HEK293 (cell line): ENCODE results near the gene NINJ2.
A peak's percentile ranks its signal among the peaks of the same experiment; 100 is the strongest.

ENCODE experiments used
- REPIN1 ChIP-seq: fragments of 450-650 bp; formaldehyde crosslinking; IDR thresholded peaks from 2 replicates; pipeline ENCODE4 v1.5.1; 2017; ENCODE audit warnings: missing biosample characterization, missing genetic modification characterization, low read depth
- TRIM28 ChIP-seq: IDR thresholded peaks from 2 replicates; pipeline ENCODE4 v1.6.1; 2011; ENCODE audit warnings: low read length, control low read depth, borderline replicate concordance
- ZBTB1 ChIP-seq: fragments of 450-650 bp; formaldehyde crosslinking; IDR thresholded peaks from 2 replicates; pipeline ENCODE4 v1.5.1; 2016; ENCODE audit warnings: missing biosample characterization, missing genetic modification characterization
- ZEB2 ChIP-seq: fragments of 450-650 bp; formaldehyde crosslinking; IDR thresholded peaks from 2 replicates; pipeline ENCODE4 v1.5.1; 2016; ENCODE audit warnings: missing biosample characterization, missing genetic modification characterization
- ZNF133 ChIP-seq: fragments of 450-650 bp; formaldehyde crosslinking; IDR thresholded peaks from 2 replicates; pipeline ENCODE4 v1.5.1; 2016; ENCODE audit warnings: missing biosample characterization, missing genetic modification characterization
- ZNF138 ChIP-seq: fragments of 450-650 bp; formaldehyde crosslinking; IDR thresholded peaks from 2 replicates; pipeline ENCODE4 v1.5.1; 2016; ENCODE audit warnings: missing biosample characterization, missing genetic modification characterization, borderline replicate concordance
- ZNF350 ChIP-seq: fragments of 450-650 bp; formaldehyde crosslinking; IDR thresholded peaks from 2 replicates; pipeline ENCODE4 v1.5.0; 2017; ENCODE audit warnings: missing biosample characterization, mild to moderate bottlenecking, missing genetic modification characterization
- ZNF394 ChIP-seq: fragments of 450-650 bp; formaldehyde crosslinking; IDR thresholded peaks from 2 replicates; pipeline ENCODE4 v1.5.1; 2016; ENCODE audit warnings: missing biosample characterization, missing genetic modification characterization, mild to moderate bottlenecking, moderate library complexity, borderline replicate concordance
- ZNF791 ChIP-seq: fragments of 450-650 bp; formaldehyde crosslinking; IDR thresholded peaks from 2 replicates; pipeline ENCODE4 v1.5.1; 2016; ENCODE audit warnings: missing biosample characterization, missing genetic modification characterization
- TF ChIP-seq, protein P1 (sequence below): fragments of 450-650 bp; formaldehyde crosslinking; IDR thresholded peaks from 2 replicates; pipeline ENCODE4 v1.5.1; 2016; ENCODE audit warnings: missing biosample characterization, missing genetic modification characterization
- TF ChIP-seq, protein P2 (sequence below): fragments of 450-650 bp; formaldehyde crosslinking; IDR thresholded peaks from 2 replicates; pipeline ENCODE4 v1.5.1; 2016; ENCODE audit warnings: missing biosample characterization, missing genetic modification characterization
- TF ChIP-seq, protein P3 (sequence below): fragments of 450-650 bp; formaldehyde crosslinking; IDR thresholded peaks from 2 replicates; pipeline ENCODE4 v1.5.1; 2016; ENCODE audit warnings: missing biosample characterization, missing genetic modification characterization
- TF ChIP-seq, protein P4 (sequence below): fragments of 450-650 bp; formaldehyde crosslinking; IDR thresholded peaks from 2 replicates; pipeline ENCODE4 v1.5.1; 2016; ENCODE audit warnings: missing biosample characterization, missing genetic modification characterization
- TF ChIP-seq, protein P5 (sequence below): fragments of 450-650 bp; formaldehyde crosslinking; IDR thresholded peaks from 2 replicates; pipeline ENCODE4 v1.5.1; 2016; ENCODE audit warnings: missing biosample characterization, missing genetic modification characterization, low read depth

DNA sequence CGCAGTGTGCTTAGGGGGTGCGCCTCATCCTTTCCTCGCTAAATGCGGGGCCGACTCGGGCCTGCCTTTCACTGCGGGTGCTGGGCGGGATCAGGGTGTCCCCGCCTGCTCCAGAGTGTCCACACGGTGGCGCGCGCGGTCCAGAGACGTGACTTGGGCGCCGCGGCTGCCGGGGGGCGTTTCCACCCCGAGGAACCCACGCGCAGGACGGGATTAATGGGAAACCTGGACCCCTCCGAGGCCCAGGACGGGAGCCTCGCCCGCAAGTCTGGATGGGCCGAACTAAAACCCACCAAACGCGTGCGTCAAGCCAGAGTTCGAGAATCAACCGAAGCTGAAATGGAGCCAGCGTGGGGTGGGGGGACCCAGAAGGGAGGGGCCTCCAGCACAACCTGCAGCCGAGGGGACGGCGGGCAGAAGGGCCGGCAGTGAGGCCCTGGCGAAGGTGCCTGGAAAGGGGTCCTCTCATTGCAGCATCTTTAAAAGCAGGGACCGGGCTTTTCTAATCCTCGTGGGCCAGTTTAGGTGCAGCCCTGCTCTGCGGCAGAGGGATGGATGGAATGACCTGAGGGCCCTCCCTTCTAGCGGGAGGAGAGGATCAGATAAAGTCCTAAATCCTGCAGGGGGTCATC lies 93.3 kb downstream of the NINJ2 start:
- no peak for TF ChIP-seq ZNF350 (tag by site-specific recombination)
- no peak for TF ChIP-seq TRIM28
- TF ChIP-seq, protein P1, sequence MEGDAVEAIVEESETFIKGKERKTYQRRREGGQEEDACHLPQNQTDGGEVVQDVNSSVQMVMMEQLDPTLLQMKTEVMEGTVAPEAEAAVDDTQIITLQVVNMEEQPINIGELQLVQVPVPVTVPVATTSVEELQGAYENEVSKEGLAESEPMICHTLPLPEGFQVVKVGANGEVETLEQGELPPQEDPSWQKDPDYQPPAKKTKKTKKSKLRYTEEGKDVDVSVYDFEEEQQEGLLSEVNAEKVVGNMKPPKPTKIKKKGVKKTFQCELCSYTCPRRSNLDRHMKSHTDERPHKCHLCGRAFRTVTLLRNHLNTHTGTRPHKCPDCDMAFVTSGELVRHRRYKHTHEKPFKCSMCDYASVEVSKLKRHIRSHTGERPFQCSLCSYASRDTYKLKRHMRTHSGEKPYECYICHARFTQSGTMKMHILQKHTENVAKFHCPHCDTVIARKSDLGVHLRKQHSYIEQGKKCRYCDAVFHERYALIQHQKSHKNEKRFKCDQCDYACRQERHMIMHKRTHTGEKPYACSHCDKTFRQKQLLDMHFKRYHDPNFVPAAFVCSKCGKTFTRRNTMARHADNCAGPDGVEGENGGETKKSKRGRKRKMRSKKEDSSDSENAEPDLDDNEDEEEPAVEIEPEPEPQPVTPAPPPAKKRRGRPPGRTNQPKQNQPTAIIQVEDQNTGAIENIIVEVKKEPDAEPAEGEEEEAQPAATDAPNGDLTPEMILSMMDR = peak; percentile 97
- TF ChIP-seq, protein P2, sequence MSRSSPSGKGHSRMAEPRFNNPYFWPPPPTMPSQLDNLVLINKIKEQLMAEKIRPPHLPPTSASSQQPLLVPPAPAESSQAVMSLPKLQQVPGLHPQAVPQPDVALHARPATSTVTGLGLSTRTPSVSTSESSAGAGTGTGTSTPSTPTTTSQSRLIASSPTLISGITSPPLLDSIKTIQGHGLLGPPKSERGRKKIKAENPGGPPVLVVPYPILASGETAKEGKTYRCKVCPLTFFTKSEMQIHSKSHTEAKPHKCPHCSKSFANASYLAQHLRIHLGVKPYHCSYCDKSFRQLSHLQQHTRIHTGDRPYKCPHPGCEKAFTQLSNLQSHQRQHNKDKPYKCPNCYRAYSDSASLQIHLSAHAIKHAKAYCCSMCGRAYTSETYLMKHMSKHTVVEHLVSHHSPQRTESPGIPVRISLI (tag by site-specific recombination) = no peak
- TF ChIP-seq, protein P3, sequence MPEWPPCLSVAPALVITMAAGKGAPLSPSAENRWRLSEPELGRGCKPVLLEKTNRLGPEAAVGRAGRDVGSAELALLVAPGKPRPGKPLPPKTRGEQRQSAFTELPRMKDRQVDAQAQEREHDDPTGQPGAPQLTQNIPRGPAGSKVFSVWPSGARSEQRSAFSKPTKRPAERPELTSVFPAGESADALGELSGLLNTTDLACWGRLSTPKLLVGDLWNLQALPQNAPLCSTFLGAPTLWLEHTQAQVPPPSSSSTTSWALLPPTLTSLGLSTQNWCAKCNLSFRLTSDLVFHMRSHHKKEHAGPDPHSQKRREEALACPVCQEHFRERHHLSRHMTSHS (tag by site-specific recombination) = no peak
- TF ChIP-seq REPIN1 (tag by site-specific recombination) = no peak
- TF ChIP-seq, protein P4, sequence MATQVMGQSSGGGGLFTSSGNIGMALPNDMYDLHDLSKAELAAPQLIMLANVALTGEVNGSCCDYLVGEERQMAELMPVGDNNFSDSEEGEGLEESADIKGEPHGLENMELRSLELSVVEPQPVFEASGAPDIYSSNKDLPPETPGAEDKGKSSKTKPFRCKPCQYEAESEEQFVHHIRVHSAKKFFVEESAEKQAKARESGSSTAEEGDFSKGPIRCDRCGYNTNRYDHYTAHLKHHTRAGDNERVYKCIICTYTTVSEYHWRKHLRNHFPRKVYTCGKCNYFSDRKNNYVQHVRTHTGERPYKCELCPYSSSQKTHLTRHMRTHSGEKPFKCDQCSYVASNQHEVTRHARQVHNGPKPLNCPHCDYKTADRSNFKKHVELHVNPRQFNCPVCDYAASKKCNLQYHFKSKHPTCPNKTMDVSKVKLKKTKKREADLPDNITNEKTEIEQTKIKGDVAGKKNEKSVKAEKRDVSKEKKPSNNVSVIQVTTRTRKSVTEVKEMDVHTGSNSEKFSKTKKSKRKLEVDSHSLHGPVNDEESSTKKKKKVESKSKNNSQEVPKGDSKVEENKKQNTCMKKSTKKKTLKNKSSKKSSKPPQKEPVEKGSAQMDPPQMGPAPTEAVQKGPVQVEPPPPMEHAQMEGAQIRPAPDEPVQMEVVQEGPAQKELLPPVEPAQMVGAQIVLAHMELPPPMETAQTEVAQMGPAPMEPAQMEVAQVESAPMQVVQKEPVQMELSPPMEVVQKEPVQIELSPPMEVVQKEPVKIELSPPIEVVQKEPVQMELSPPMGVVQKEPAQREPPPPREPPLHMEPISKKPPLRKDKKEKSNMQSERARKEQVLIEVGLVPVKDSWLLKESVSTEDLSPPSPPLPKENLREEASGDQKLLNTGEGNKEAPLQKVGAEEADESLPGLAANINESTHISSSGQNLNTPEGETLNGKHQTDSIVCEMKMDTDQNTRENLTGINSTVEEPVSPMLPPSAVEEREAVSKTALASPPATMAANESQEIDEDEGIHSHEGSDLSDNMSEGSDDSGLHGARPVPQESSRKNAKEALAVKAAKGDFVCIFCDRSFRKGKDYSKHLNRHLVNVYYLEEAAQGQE (tag by site-specific recombination) = 0 out of 2 replicates have a peak, but pooled peaks have one; percentile 35
- peak; percentile 52; the same call in 1 of the 2 replicates for TF ChIP-seq ZEB2 (tag by site-specific recombination)
- TF ChIP-seq ZNF133 (tag by site-specific recombination) = no peak
- TF ChIP-seq ZNF138 (tag by site-specific recombination) = no peak
- TF ChIP-seq, protein P5, sequence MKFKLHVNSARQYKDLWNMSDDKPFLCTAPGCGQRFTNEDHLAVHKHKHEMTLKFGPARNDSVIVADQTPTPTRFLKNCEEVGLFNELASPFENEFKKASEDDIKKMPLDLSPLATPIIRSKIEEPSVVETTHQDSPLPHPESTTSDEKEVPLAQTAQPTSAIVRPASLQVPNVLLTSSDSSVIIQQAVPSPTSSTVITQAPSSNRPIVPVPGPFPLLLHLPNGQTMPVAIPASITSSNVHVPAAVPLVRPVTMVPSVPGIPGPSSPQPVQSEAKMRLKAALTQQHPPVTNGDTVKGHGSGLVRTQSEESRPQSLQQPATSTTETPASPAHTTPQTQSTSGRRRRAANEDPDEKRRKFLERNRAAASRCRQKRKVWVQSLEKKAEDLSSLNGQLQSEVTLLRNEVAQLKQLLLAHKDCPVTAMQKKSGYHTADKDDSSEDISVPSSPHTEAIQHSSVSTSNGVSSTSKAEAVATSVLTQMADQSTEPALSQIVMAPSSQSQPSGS (tag by site-specific recombination) = no peak
- TF ChIP-seq ZNF791 (tag by site-specific recombination) = no peak
- TF ChIP-seq ZNF394 (tag by site-specific recombination) = 0 out of 2 replicates have a peak, but pooled peaks have one; percentile 38
- TF ChIP-seq ZBTB1 (tag by site-specific recombination) = no peak
